HepG2 (cell line): ENCODE measurements around the gene LMOD3.

Experiments used
- BRCA1 ChIP-seq: sonication (generic); formaldehyde crosslinking; IDR thresholded peaks from 2 replicates; pipeline ENCODE4 v1.4.0; 2020; ENCODE audit warnings: missing genetic modification reagents
- CTCF ChIP-seq: sonication (generic); formaldehyde crosslinking; IDR thresholded peaks from 2 replicates; pipeline ENCODE4 v1.5.0; 2020; ENCODE audit warnings: mild to moderate bottlenecking, missing genetic modification reagents, moderate library complexity
- ELF1 ChIP-seq: sonication (generic); formaldehyde crosslinking; IDR thresholded peaks from 2 replicates; pipeline ENCODE4 v1.4.0; 2020; ENCODE audit warnings: missing genetic modification reagents
- EZH2 ChIP-seq: conservative IDR thresholded peaks from 2 replicates; pipeline ENCODE4 v1.6.1; 2012; ENCODE audit warnings: mild to moderate bottlenecking, low read depth, low read length, moderate library complexity
- FOXA1 ChIP-seq, 2 experiments: fragments of 450-650 bp in 1 of 2; sonication (generic) in 1 of 2; formaldehyde crosslinking in 1 of 2; IDR thresholded peaks; 2 replicates each; pipeline versions ENCODE4 v1.4.0 to v1.6.1; 2016 to 2020; ENCODE audit warnings: missing genetic modification reagents in 1 of 2
- MXI1 ChIP-seq: IDR thresholded peaks from 3 replicates; pipeline ENCODE4 v1.6.1; 2012; ENCODE audit warnings: low read depth, low read length, inconsistent platforms, borderline replicate concordance
- PBX2 ChIP-seq: IDR thresholded peaks from 2 replicates; pipeline ENCODE4 v1.6.1; 2016; ENCODE audit warnings: control low read depth
- ZKSCAN8 ChIP-seq: IDR thresholded peaks from 2 replicates; pipeline ENCODE4 v1.6.1; 2016; ENCODE audit warnings: borderline replicate concordance, missing genetic modification reagents, missing compliant biosample characterization
- ZMYM2 ChIP-seq: sonication (generic); formaldehyde crosslinking; IDR thresholded peaks from 2 replicates; pipeline ENCODE4 v1.8.0; 2022; ENCODE audit warnings: mild to moderate bottlenecking, missing genetic modification reagents
- ZSCAN20 ChIP-seq: sonication (generic); formaldehyde crosslinking; IDR thresholded peaks from 2 replicates; pipeline ENCODE4 v1.4.0; 2020; ENCODE audit warnings: missing genetic modification reagents, mild to moderate bottlenecking, borderline replicate concordance

GRCh38 chr3:69119681-69120080 is 2.7 kb downstream of the LMOD3 start:
- TF ChIP-seq ELF1 (CRISPR knock-in tag): no peak
- no peak for TF ChIP-seq EZH2
- no peak for TF ChIP-seq MXI1
- no peak for TF ChIP-seq ZKSCAN8 (CRISPR knock-in tag)
- TF ChIP-seq ZMYM2 (CRISPR knock-in tag): no peak
- TF ChIP-seq FOXA1 (IDR thresholded peaks at IDR 0.05): no peak
- no peak for TF ChIP-seq FOXA1 (CRISPR knock-in tag; IDR thresholded peaks at IDR 0.05)
- no peak for TF ChIP-seq ZSCAN20 (CRISPR knock-in tag)
- no peak for TF ChIP-seq PBX2 (CRISPR knock-in tag)
- TF ChIP-seq BRCA1: no peak
- no peak for TF ChIP-seq CTCF (CRISPR knock-in tag)
